Neural progenitor cell (in vitro differentiated cells): ENCODE data around the gene LSM11. TPM values are rescaled to one million over a fixed set of nuclear protein-coding genes. Genes with fewer than 3 reads are reported as not detected.

Experiments used
- DNase-seq: peaks from one replicate; pipeline ENCODE4 v3.0.0-alpha.2; 2016; ENCODE audit warnings: low spot score
- H2AFZ ChIP-seq: fragments of 200-600 bp; sonication (generic); replicated peaks from 2 replicates; pipeline ENCODE4 v1.6.1; 2016; ENCODE audit warnings: antibody characterized with exemption
- H3F3A ChIP-seq: fragments of 200-600 bp; sonication (generic); 2 replicates; pipeline ENCODE4 v1.6.1; 2016; ENCODE audit warnings: antibody characterized with exemption, low read depth
- H3K27ac ChIP-seq: fragments of 200-600 bp; sonication (generic); 2 replicates; pipeline ENCODE4 v1.5.1; 2016; ENCODE audit warnings: mild to moderate bottlenecking
- H3K27me3 ChIP-seq: fragments of 200-600 bp; sonication (generic); 2 replicates; pipeline ENCODE4 v1.6.1; 2016; ENCODE audit warnings: mild to moderate bottlenecking, moderate library complexity
- H3K36me3 ChIP-seq: fragments of 200-600 bp; sonication (generic); 2 replicates; pipeline ENCODE4 v1.5.1; 2016
- H3K4me1 ChIP-seq: fragments of 200-600 bp; sonication (generic); 2 replicates; pipeline ENCODE4 v1.6.1; 2016; ENCODE audit warnings: mixed run types
- H3K4me2 ChIP-seq: fragments of 200-600 bp; sonication (generic); 2 replicates; pipeline ENCODE4 v1.6.1; 2016
- H3K4me3 ChIP-seq: fragments of 200-600 bp; sonication (generic); 2 replicates; pipeline ENCODE4 v1.5.1; 2016
- H3K79me2 ChIP-seq: fragments of 200-600 bp; sonication (generic); 2 replicates; pipeline ENCODE4 v1.6.1; 2016; ENCODE audit warnings: low read depth
- H3K9ac ChIP-seq: fragments of 200-600 bp; sonication (generic); 2 replicates; pipeline ENCODE4 v1.6.1; 2016
- H3K9me3 ChIP-seq: fragments of 200-600 bp; sonication (generic); 2 replicates; pipeline ENCODE4 v1.5.1; 2016; ENCODE audit warnings: low read depth
- H4K20me1 ChIP-seq: fragments of 200-600 bp; sonication (generic); 2 replicates; pipeline ENCODE4 v1.6.1; 2016; ENCODE audit warnings: low read depth
- H3K27ac Mint-ChIP-seq: 3 replicates; pipeline ENCODE4 v1.8.0; 2021; ENCODE audit warnings: mixed read lengths
- H3K27me3 Mint-ChIP-seq: 2 replicates; pipeline ENCODE4 v1.8.0; 2022; ENCODE audit warnings: low read depth, mild to moderate bottlenecking, inconsistent platforms, moderate library complexity, mixed read lengths; ENCODE audit not compliant: insufficient read depth
- H3K36me3 Mint-ChIP-seq: 3 replicates; pipeline ENCODE4 v1.8.0; 2021; ENCODE audit warnings: mixed read lengths
- H3K4me1 Mint-ChIP-seq: 3 replicates; pipeline ENCODE4 v1.8.0; 2021; ENCODE audit warnings: mixed read lengths
- H3K4me3 Mint-ChIP-seq: 3 replicates; pipeline ENCODE4 v1.8.0; 2021; ENCODE audit warnings: mild to moderate bottlenecking, moderate library complexity, mixed read lengths
- H3K9me3 Mint-ChIP-seq: 3 replicates; pipeline ENCODE4 v1.8.0; 2020; ENCODE audit warnings: mixed read lengths
- CTCF ChIP-seq: fragments of 200-600 bp; sonication (generic); IDR thresholded peaks from 2 replicates; pipeline ENCODE4 v1.5.1; 2017; ENCODE audit warnings: antibody characterized with exemption, mild to moderate bottlenecking
- EZH2 ChIP-seq: fragments of 200-600 bp; sonication (generic); IDR thresholded peaks from 2 replicates; pipeline ENCODE4 v1.6.1; 2017; ENCODE audit warnings: antibody characterized with exemption, mild to moderate bottlenecking, moderate library complexity
- EZH2phosphoT487 ChIP-seq: fragments of 200-600 bp; sonication (generic); IDR thresholded peaks from 2 replicates; pipeline ENCODE4 v1.6.1; 2017; ENCODE audit warnings: antibody characterized with exemption
- small RNA-seq: library from RNA; depleted of rRNA; stranded (forward); fragments of <200 nt; gene quantifications from one replicate; pipeline ENCODE3, GENCODE V24; 2015
- total RNA-seq: library from RNA; depleted of rRNA; stranded (reverse); fragments of >200 nt; gene quantifications from 2 replicates; pipeline ENCODE4 v1.2.3, GENCODE V29; 2015; ENCODE audit warnings: low replicate concordance

Gene LSM11
- total RNA-seq, 1 donor from 2014 or later: 13.6 TPM

DNA sequence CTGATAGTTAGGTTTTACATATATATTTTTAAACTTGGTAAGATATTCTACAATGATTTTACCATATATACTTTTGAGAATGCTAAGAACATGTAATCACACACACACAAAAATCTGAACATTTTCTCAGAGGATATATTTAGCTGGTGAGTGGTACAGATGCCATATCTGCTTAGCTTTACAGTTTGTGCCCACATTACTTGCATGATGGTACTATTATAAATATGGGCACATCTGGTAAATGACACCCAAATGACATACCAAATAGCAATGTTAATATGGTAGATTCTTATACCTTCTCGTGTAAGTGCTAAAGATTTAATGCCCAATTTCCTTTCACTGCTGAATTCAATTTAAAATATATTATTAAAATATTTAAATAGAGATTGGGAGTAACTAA is 56.6 kb downstream of the LSM11 start:
- no peak for DNase-seq
- H3K36me3 ChIP-seq: peaks cover 17% of the 10 kb centered on the region
- no peaks in the 10 kb centered on the region for H3K27me3 Mint-ChIP-seq
- no peak overlapping the region for H3K4me3 ChIP-seq
- no peaks in the 10 kb centered on the region for H3K79me2 ChIP-seq
- peaks cover 15% of the 10 kb centered on the region for H3K36me3 Mint-ChIP-seq
- H3K27me3 ChIP-seq: no peaks in the 10 kb centered on the region
- no peaks in the 10 kb centered on the region for H3K9me3 Mint-ChIP-seq
- H3K9ac ChIP-seq: no peak overlapping the region
- no peak overlapping the region for H2AFZ ChIP-seq
- H3K4me2 ChIP-seq: no peak overlapping the region
- H3K27ac Mint-ChIP-seq: no peak overlapping the region
- no peaks in the 10 kb centered on the region for H4K20me1 ChIP-seq
- H3K4me1 Mint-ChIP-seq: no peaks in the 10 kb centered on the region
- no peak for TF ChIP-seq EZH2
- TF ChIP-seq EZH2phosphoT487: no peak
- TF ChIP-seq CTCF: no peak
- H3K4me3 Mint-ChIP-seq: no peak overlapping the region
- H3F3A ChIP-seq: no peaks in the 10 kb centered on the region
- no peaks in the 10 kb centered on the region for H3K4me1 ChIP-seq
- no peak overlapping the region for H3K27ac ChIP-seq
- no peaks in the 10 kb centered on the region for H3K9me3 ChIP-seq

- H3F3A ChIP-seq: no peaks in the 10 kb centered on the region
- Mint-ChIP-seq H3K9me3 (no peaks in the 10 kb centered on the region), H3K4me3 (no peak overlapping the region), H3K27me3 (peaks cover 2% of the 10 kb centered on the region), H3K36me3 (peaks cover 18% of the 10 kb centered on the region), H3K4me1 (no peaks in the 10 kb centered on the region), H3K27ac (no peak overlapping the region)
- H3K27me3 ChIP-seq: no peaks in the 10 kb centered on the region
- peaks cover 25% of the 10 kb centered on the region for H3K36me3 ChIP-seq
- no peak overlapping the region for H3K9ac ChIP-seq
- H3K27ac ChIP-seq: no peak overlapping the region
- H3K4me3 ChIP-seq: no peak overlapping the region
- DNase-seq: no peak
- no peak overlapping the region for H3K4me2 ChIP-seq
- H4K20me1 ChIP-seq: no peaks in the 10 kb centered on the region
- H3K4me1 ChIP-seq: no peaks in the 10 kb centered on the region
- H3K9me3 ChIP-seq: no peaks in the 10 kb centered on the region
- no peak overlapping the region for H2AFZ ChIP-seq
- H3K79me2 ChIP-seq: no peaks in the 10 kb centered on the region
- TF ChIP-seq EZH2 (no peak), CTCF (no peak), EZH2phosphoT487 (no peak)
These were observed 59.2 kb downstream of the LSM11 start for GRCh38 chr5:157802736-157803135.

- H3K36me3 Mint-ChIP-seq: peaks cover 20% of the 10 kb centered on the region
- H3K9me3 ChIP-seq: no peaks in the 10 kb centered on the region
- TF ChIP-seq EZH2 (no peak), EZH2phosphoT487 (no peak), CTCF (no peak)
- H3K36me3 ChIP-seq: peaks cover 32% of the 10 kb centered on the region
- H3K4me3 Mint-ChIP-seq: no peak overlapping the region
- H3K4me3 ChIP-seq: no peak overlapping the region
- no peak overlapping the region for H3K9ac ChIP-seq
- no peak overlapping the region for H3K27ac ChIP-seq
- no peak overlapping the region for H3K27ac Mint-ChIP-seq
- H3K4me1 Mint-ChIP-seq: no peaks in the 10 kb centered on the region
- H3K4me2 ChIP-seq: no peak overlapping the region
- no peaks in the 10 kb centered on the region for H3K9me3 Mint-ChIP-seq
- no peaks in the 10 kb centered on the region for H3K4me1 ChIP-seq
- H2AFZ ChIP-seq: no peak overlapping the region
- H3F3A ChIP-seq: no peaks in the 10 kb centered on the region
- no peaks in the 10 kb centered on the region for H4K20me1 ChIP-seq
- peaks cover 2% of the 10 kb centered on the region for H3K27me3 Mint-ChIP-seq
- H3K27me3 ChIP-seq: no peaks in the 10 kb centered on the region
- no peaks in the 10 kb centered on the region for H3K79me2 ChIP-seq
- DNase-seq: no peak
These were observed 64.5 kb downstream of the LSM11 start for GRCh38 chr5:157808043-157808442.

Small RNAs within 50 kb of the gene (small RNA-seq; reads per million reads assigned to genes)
- gene AC026407.1: not detected
- not detected for gene RNU6-260P

Other genes with a start within 250 kb of the LSM11 start
- 11.5 and 20.9 TPM in 2 replicates for gene ADAM19, start 167.9 kb upstream of the LSM11 start, total RNA-seq
- gene SOX30, start 91.3 kb upstream of the LSM11 start, total RNA-seq: 0.06 and 0.17 TPM in 2 replicates
- gene C5orf52, start 72.2 kb upstream of the LSM11 start, total RNA-seq: not detected in 2 replicates
- 15.1 and 20.5 TPM in 2 replicates for gene THG1L, start 12.3 kb upstream of the LSM11 start, total RNA-seq
- 58.4 and 65.0 TPM in 2 replicates for gene CLINT1, start 115.4 kb downstream of the LSM11 start, total RNA-seq